Tibial nerve (tissue), 4 donors: ENCODE measurements around the gene EVX2. TPM values are rescaled to one million over a fixed set of nuclear protein-coding genes. Genes with fewer than 3 reads are reported as not detected.

Experiments used
- DNase-seq, 2 donors: peaks; one replicate each; pipeline ENCODE4 v3.0.0-alpha.2; 2019; ENCODE audit warnings: low spot score in 2 of 2
- H3K27ac ChIP-seq, 4 donors: fragments of 200-600 bp; sonication (generic) in 3 of 4; one replicate each; pipeline ENCODE4 v1.5.1; 2017 to 2019; ENCODE audit warnings: mild to moderate bottlenecking in 1 of 4
- H3K27me3 ChIP-seq, 2 donors: fragments of 200-600 bp; sonication (generic) in 1 of 2; one replicate each; pipeline versions ENCODE4 v1.5.1 to v1.6.0; 2017 to 2019
- H3K36me3 ChIP-seq, 3 donors: fragments of 200-600 bp; sonication (generic); one replicate each; pipeline ENCODE4 v1.5.1; 2018 to 2019
- H3K4me1 ChIP-seq, 4 donors: fragments of 200-600 bp; sonication (generic) in 3 of 4; one replicate each; pipeline ENCODE4 v1.5.1; 2017 to 2019
- H3K4me3 ChIP-seq, 4 donors: fragments of 200-600 bp; sonication (generic) in 3 of 4; one replicate each; pipeline ENCODE4 v1.5.1; 2017 to 2019; ENCODE audit warnings: mild to moderate bottlenecking in 1 of 4, moderate library complexity in 1 of 4
- H3K9me3 ChIP-seq, 4 donors: fragments of 200-600 bp; sonication (generic) in 3 of 4; one replicate each; pipeline ENCODE4 v1.5.1; 2017 to 2019
- CTCF ChIP-seq, 5 experiments: fragments of 200-600 bp in 3 of 5; fragments of 450-650 bp in 2 of 5; sonication (generic) in 3 of 5; IDR thresholded peaks; one replicate each; pipeline ENCODE4 v1.5.1; 2016 to 2019; ENCODE audit warnings: antibody characterized with exemption in 5 of 5, mild to moderate bottlenecking in 3 of 5, moderate library complexity in 2 of 5
- EP300 ChIP-seq, 2 donors: sonication (generic); formaldehyde crosslinking; IDR thresholded peaks; one replicate each; pipeline ENCODE4 v1.6.1; 2017; ENCODE audit warnings: antibody characterized with exemption in 2 of 2, mild to moderate bottlenecking in 1 of 2
- POLR2A ChIP-seq, 2 donors: fragments of 450-650 bp; IDR thresholded peaks; one replicate each; pipeline ENCODE4 v1.6.1; 2017; ENCODE audit warnings: antibody characterized with exemption in 2 of 2, mild to moderate bottlenecking in 2 of 2, moderate library complexity in 2 of 2
- WGBS, 2 donors: methylation state at CpG; one replicate each; pipeline ENCODE4 v1.1.5; 2018; 5-methylcytosine and 5-hydroxymethylcytosine counted together
- total RNA-seq, 4 donors: library from RNA; depleted of rRNA; stranded (reverse); fragments of >200 nt; gene quantifications; one replicate each; pipeline ENCODE4 v1.1.0, GENCODE V29; 2016

The EVX2 gene
- total RNA-seq, 4 donors from 2014 or later: not detected

GRCh38 chr2:176067589-176068418 is 16.0 kb downstream of the EVX2 start:
- Histone ChIP-seq H3K4me1 (peaks cover 0 to 36% (median 12%) of the 10 kb centered on the region in 4 donors), H3K9me3 (no peaks in the 10 kb centered on the region), H3K4me3 (peak overlapping the region in 2 of 4 donors; percentile 30 to 42), H3K27ac (no peak overlapping the region), H3K36me3 (no peaks in the 10 kb centered on the region), H3K27me3 (peaks cover 0 to 97% of the 10 kb centered on the region in 2 donors)
- DNase-seq: no peak
- no peak for TF ChIP-seq POLR2A (IDR thresholded peaks at IDR 0.05)
- TF ChIP-seq CTCF (IDR thresholded peaks at IDR 0.05): no peak
- 10% methylated on average over 19 to 38 of the region's 38 CpGs for WGBS, 2 donors

DNA sequence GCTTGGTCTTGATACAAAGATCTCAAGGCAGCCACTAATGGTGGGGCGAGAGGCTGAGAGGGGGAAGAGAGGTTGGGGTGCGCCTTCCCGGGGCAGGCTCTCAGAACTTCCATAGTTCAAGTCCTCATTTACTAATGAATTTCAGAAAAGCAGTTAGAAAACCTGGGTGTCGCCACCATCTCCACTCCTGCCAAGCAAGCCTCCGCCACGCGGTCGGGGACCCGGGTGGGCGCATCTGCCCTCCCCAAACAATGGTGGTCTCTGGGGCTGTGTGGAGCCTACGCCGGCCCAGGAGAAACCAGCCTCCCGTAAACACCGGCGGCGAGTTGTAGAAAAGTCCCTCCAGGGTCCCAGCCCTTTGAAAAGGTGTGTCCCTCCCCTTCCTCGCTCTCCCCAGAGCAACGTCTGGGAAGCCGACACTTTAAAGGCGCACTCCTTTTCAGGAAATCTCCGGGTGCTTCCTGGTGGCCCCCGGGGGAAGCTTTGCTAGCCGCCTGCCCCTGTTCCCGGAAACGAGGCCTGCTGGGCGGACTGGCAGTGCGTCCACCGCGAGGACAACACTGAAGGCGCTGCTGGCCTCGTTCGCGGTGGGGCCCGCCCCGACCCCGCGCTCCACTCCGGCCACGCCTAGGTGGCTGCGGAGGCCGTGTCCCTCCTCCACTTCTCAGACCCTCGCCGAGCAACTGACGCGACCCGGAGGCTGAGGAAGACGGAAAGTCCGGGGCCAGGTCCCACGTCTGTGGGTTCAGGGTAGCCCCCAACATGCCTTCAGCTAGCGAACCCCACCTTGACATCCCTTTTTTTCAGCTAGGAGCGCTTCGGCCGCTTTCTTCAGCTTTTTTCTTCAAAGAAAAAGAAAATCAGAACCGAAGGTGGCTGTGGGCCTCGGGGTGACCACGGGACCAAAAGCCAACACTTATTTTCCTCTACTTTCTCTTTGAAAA is 16.8 kb downstream of the EVX2 start:
- Histone ChIP-seq H3K27me3 (peaks cover 0 to 97% of the 10 kb centered on the region in 2 donors), H3K36me3 (no peaks in the 10 kb centered on the region), H3K27ac (no peak overlapping the region), H3K9me3 (no peaks in the 10 kb centered on the region), H3K4me1 (peaks cover 0 to 32% (median 12%) of the 10 kb centered on the region in 4 donors), H3K4me3 (peak overlapping the region in 2 of 4 donors; percentile 30 to 42)
- TF ChIP-seq POLR2A (IDR thresholded peaks at IDR 0.05) (no peak), EP300 (IDR thresholded peaks at IDR 0.05) (no peak), CTCF (IDR thresholded peaks at IDR 0.05) (no peak)
- no peak for DNase-seq
- 12 to 15% methylated on average over 42 to 44 of the region's 56 CpGs for WGBS, 2 donors

DNA sequence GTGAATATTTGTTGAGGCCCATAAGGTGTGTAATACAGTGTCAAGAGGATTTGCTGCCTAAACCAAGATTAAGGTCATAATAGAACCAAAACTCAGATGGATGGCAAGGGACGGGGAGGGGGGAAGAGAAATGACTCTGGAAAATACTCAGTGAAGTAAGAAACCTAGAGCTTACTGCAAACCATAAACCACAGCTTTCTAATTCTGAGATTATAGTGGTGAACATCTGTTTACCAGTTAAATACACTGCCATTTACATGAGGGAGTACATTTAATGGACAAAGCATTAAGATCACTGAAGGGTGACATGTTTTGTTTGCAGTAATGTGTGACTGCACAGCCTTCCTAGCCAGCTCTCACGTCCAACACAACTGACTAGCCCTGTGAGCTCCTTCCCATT is 19.8 kb downstream of the EVX2 start:
- no peak overlapping the region for H3K4me3 ChIP-seq
- no peak for DNase-seq
- 48 to 57% methylated on average over 2 of the region's 2 CpGs for whole genome bisulfite sequencing, 2 donors
- H3K27me3 ChIP-seq: peaks cover 0 to 92% of the 10 kb centered on the region in 2 donors
- H3K9me3 ChIP-seq: no peaks in the 10 kb centered on the region
- no peaks in the 10 kb centered on the region for H3K36me3 ChIP-seq
- TF ChIP-seq POLR2A (IDR thresholded peaks at IDR 0.05) (no peak), CTCF (IDR thresholded peaks at IDR 0.05) (no peak), EP300 (IDR thresholded peaks at IDR 0.05) (no peak)
- H3K4me1 ChIP-seq: peaks cover 0 to 25% (median 12%) of the 10 kb centered on the region in 4 donors
- no peak overlapping the region for H3K27ac ChIP-seq

DNA sequence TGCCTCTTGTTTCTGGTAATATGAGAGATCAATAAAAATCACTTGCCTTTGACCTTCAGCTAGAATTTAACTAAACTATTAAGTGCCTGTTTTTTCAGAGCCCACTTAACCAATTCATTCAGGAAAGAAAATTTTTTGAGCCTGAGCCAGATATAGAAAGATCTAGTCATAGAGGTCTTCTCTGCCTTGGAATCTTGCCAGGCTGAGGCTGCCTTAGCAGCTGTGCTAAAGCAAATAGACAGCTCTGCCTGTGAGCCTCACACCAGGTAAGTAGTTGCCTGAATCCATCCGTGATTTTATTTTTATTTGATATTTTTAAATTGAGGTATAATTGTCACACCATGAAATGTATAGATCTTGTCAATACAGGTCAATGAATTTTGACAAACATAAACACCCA is 27.4 kb downstream of the EVX2 start:
- no peak overlapping the region for H3K27ac ChIP-seq
- no peaks in the 10 kb centered on the region for H3K9me3 ChIP-seq
- peaks cover 0 to 36% of the 10 kb centered on the region in 2 donors for H3K27me3 ChIP-seq
- no peaks in the 10 kb centered on the region for H3K4me1 ChIP-seq
- 35 to 58% methylated on average over 1 of the region's 1 CpG for WGBS, 2 donors
- no peaks in the 10 kb centered on the region for H3K36me3 ChIP-seq
- H3K4me3 ChIP-seq: no peak overlapping the region
- no peak for DNase-seq
- TF ChIP-seq CTCF (IDR thresholded peaks at IDR 0.05) (no peak), EP300 (IDR thresholded peaks at IDR 0.05) (no peak), POLR2A (IDR thresholded peaks at IDR 0.05) (no peak)
